Measurements from ENCODE around the gene MYO7A.

GRCh38 chr11:77178150-77178549, 50.1 kb downstream of the MYO7A start:
- TF ChIP-seq CTCF (IDR thresholded peaks at IDR 0.05; ENCODE audit: low read depth, low read length, poor library complexity, severe bottlenecking) = no peak
- TF ChIP-seq EZH2phosphoT487 (IDR thresholded peaks at IDR 0.05; ENCODE audit: borderline replicate concordance, low read length) = no peak
